ENCODE measurements around the gene IL12RB1. TPM values are rescaled to one million over a fixed set of nuclear protein-coding genes. Genes with fewer than 3 reads are reported as not detected.

The IL12RB1 gene
- total and polyA plus RNA-seq, 8 donors = 0.33 to 5.4 (median 0.55) TPM

DNA sequence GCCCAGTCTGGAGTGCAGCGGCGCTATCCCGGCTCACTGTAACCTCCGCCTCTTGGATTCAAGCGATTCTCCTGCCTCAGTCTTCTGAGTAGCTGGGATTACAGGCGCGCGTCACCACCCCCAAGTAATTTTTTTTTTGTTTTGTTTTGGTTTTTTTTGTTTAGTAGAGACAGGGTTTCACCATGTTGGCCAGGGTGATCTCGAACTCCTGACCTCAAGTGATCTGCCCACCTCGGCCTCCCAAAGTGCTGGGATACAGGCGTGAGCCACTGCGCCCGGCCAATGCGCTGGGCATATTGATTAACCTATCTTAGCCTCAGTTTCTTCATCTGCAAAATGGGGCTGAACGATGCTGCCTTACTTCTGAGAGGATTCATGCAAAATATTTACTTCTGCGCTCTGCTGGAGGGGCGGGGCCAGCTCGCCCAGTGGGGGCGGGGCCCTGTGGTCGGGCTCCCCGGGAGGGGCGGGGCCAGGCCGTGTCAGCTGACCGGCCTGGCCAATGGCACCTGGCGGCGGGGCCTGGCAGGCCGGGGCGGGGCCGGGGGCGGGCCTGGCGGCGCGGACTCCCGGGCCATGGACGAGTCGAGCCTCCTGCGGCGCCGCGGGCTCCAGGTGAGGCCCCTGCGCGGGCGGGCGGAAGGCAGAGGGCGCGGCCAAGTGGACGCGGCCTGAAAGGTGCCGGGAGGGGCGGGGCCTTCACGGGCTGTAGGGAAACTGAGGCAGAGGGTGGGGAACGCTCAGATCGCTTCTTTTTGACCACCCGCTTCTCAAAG lies 10.7 kb upstream of the IL12RB1 start, which contains the start of gene MAST3:
TSS of gene MAST3 (plus strand) at position 562 of the 776 bp plus-strand sequence. CDS start at position 577, 15 bp downstream.
- peak; percentile 99 for ATAC-seq
- no peak within 1 kb of the TSS for H3K27ac ChIP-seq
- no peaks in the 10 kb centered on the region for H3K36me3 ChIP-seq
- peak within 1 kb of the TSS; percentile 33 to 49 for H3K4me3 ChIP-seq
- peaks cover 0 to 34% of the 10 kb centered on the region in 2 donors for H3K27me3 ChIP-seq
- DNase-seq = peak in 3 of 4 donors; percentile 67 to 96 (median 90)
- no peaks in the 10 kb centered on the region for H3K9me3 ChIP-seq
- TF ChIP-seq, protein P1, sequence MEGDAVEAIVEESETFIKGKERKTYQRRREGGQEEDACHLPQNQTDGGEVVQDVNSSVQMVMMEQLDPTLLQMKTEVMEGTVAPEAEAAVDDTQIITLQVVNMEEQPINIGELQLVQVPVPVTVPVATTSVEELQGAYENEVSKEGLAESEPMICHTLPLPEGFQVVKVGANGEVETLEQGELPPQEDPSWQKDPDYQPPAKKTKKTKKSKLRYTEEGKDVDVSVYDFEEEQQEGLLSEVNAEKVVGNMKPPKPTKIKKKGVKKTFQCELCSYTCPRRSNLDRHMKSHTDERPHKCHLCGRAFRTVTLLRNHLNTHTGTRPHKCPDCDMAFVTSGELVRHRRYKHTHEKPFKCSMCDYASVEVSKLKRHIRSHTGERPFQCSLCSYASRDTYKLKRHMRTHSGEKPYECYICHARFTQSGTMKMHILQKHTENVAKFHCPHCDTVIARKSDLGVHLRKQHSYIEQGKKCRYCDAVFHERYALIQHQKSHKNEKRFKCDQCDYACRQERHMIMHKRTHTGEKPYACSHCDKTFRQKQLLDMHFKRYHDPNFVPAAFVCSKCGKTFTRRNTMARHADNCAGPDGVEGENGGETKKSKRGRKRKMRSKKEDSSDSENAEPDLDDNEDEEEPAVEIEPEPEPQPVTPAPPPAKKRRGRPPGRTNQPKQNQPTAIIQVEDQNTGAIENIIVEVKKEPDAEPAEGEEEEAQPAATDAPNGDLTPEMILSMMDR (IDR thresholded peaks at IDR 0.05) = no peak
- H3K4me1 ChIP-seq = peaks cover 5 to 25% of the 10 kb centered on the region in 2 donors
- intact Hi-C loops (cut with DNase I) = no loop called here

DNA sequence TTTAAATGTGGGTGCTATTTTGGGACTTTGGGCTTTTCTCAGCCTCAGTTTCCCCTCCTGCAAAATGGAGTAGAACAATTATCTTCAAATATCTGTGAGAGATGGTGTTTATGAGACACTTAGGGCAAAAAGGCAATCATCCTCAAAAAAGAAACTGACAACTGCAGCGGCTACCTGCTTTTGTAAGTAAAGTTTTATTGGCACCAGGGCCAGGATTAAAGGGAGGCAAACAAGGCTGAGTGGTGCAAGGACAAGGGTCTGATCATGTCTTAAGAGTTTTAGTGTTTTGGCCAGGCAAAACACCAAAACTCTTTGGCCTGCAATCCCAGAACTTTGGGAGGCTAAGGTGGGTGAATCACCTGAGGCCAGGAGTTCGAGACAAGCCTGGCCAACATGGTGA lies 9.5 kb upstream of the IL12RB1 start:
- intact Hi-C loops (cut with DNase I) = no loop called here
- H3K27me3 ChIP-seq = peaks cover 0 to 34% of the 10 kb centered on the region in 2 donors
- ATAC-seq = no peak

DNA sequence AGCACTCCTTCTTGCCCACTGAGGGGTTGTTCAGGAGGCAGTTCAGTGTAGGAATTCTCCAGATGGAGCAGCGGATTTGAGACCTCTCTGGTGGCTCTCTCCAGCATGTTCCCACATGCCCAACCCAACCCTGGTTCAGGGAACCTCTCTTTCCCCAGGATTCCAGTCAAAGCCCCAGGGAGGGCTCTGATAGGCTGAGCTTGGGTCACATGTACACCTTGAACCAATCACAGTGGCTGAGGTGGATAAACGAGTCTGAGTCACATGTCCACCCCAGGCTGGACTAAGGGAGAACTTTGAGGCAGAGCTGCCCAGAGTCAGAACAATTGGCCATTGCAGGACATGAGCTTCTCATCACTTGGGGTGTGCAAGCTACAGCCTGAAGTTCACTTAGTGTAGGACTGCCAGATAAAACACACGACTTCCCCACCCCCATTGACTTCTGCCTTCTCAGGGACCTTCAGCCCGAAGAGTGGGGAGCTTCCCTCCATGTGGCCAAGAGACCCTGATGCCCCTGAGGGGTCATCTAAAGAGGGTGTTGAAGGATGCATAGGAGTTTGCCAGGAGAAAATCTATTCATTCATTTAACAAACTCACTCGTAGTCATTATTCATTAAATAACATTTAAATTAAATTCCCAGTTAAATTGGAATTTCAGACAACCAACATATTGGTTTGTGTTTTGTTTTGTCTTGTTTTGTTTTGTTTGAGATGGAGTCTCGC lies 6.9 kb upstream of the IL12RB1 start:
- no peak overlapping the region for H3K4me3 ChIP-seq
- H3K36me3 ChIP-seq = no peaks in the 10 kb centered on the region
- DNase-seq (no peak), ATAC-seq (no peak)
- intact Hi-C loops (cut with DNase I) = no loop called here
- H3K9me3 ChIP-seq = no peaks in the 10 kb centered on the region
- TF ChIP-seq, protein P1 (IDR thresholded peaks at IDR 0.05) = no peak
- peaks cover 0 to 10% of the 10 kb centered on the region in 2 donors for H3K27me3 ChIP-seq
- no peak overlapping the region for H3K27ac ChIP-seq
- peaks cover 5 to 52% of the 10 kb centered on the region in 2 donors for H3K4me1 ChIP-seq

More for the DNA sequence above, 9.5 kb upstream of the IL12RB1 start:
- Histone ChIP-seq H3K4me1 (peaks cover 5 to 35% of the 10 kb centered on the region in 2 donors), H3K4me3 (no peak overlapping the region), H3K36me3 (no peaks in the 10 kb centered on the region), H3K9me3 (no peaks in the 10 kb centered on the region), H3K27ac (no peak overlapping the region)
- TF ChIP-seq, protein P1 (IDR thresholded peaks at IDR 0.05) = no peak
- no peak for DNase-seq

DNA sequence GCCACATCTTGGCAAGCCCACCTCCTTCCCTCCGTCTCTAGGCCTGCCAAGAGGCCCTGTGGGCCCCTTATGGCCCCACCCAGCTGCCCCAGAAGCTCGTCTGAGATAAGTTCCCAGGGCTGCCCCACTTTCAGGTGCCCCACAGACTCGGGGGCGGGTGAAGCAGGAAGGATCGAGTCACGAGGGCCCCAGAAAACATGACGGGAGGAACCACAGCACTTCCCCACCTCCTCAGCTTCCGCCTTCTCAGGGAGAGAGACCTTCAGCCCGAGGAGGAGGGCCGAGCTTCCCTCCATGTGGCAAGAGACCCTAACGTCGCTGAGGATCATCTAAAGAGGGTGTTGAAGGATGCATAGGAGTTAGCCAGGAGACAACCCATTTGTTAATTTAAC lies 4.5 kb upstream of the IL12RB1 start:
- Histone ChIP-seq H3K27me3 (no peaks in the 10 kb centered on the region), H3K4me3 (no peak overlapping the region), H3K36me3 (no peaks in the 10 kb centered on the region), H3K4me1 (peaks cover 0 to 56% of the 10 kb centered on the region in 2 donors), H3K9me3 (no peaks in the 10 kb centered on the region), H3K27ac (peak overlapping the region; percentile 78 to 97)
- DNase-seq = peak in 2 of 4 donors; percentile 87 to 91
- intact Hi-C loops (cut with DNase I) = no loop called here
- TF ChIP-seq, protein P1 (IDR thresholded peaks at IDR 0.05) = no peak
- peak; percentile 64 for ATAC-seq

Measured in left lung (tissue), 10 donors.